Measurements from ENCODE around the gene NLRP10.
"Not testable (repeated sequence)": the region's sequence is repeated elsewhere in the genome, so short reads cannot be mapped to it uniquely, and the experiment has no call there.

NLRP10 gene

GRCh38 chr11:7965386-7965785 lies at the start of gene NLRP10:
NLRP10 (minus strand) TSS chr11:7965447; CDS start chr11:7963495, 1,952 bp downstream.
- no peak for DNase-seq

- no peak for DNase-seq
Observed at GRCh38 chr11:8013833-8014232, 48.6 kb upstream of the NLRP10 start.

GRCh38 chr11:8011981-8012444 lies 46.8 kb upstream of the NLRP10 start:
- DNase-seq: no peak

- DNase-seq: no peak
Observed at GRCh38 chr11:8011371-8011770, 46.1 kb upstream of the NLRP10 start.

GRCh38 chr11:8009856-8010255 lies 44.6 kb upstream of the NLRP10 start:
- no peak for DNase-seq

GRCh38 chr11:8008212-8008611 lies 43.0 kb upstream of the NLRP10 start:
- DNase-seq: no peak

GRCh38 chr11:8006349-8006977 lies 41.2 kb upstream of the NLRP10 start:
- DNase-seq: peak; percentile 81

- DNase-seq: no peak
Observed at GRCh38 chr11:8005556-8005955, 40.3 kb upstream of the NLRP10 start.

GRCh38 chr11:8004008-8004407 lies 38.8 kb upstream of the NLRP10 start:
- DNase-seq: no peak

- DNase-seq: no peak
Observed at GRCh38 chr11:8003187-8003586, 37.9 kb upstream of the NLRP10 start.

- no peak for DNase-seq
Observed at GRCh38 chr11:8002676-8003075, 37.4 kb upstream of the NLRP10 start.

- no peak for DNase-seq
Observed at GRCh38 chr11:8000390-8000789, 35.1 kb upstream of the NLRP10 start.

- DNase-seq: no peak
Observed at GRCh38 chr11:7999795-8000194, 34.5 kb upstream of the NLRP10 start.

GRCh38 chr11:7994581-7995278 lies 29.5 kb upstream of the NLRP10 start:
- DNase-seq: no peak

GRCh38 chr11:7987560-7987883 lies 22.3 kb upstream of the NLRP10 start:
- not testable (repeated sequence) for DNase-seq

GRCh38 chr11:7986768-7987559 lies 21.7 kb upstream of the NLRP10 start, which contains the start of gene EIF3F:
EIF3F (plus strand) TSS chr11:7987337; CDS start chr11:7987353, 16 bp downstream.
- peak; percentile 99 for DNase-seq

- DNase-seq: no peak
Observed at GRCh38 chr11:7983832-7984590, 18.8 kb upstream of the NLRP10 start.

- DNase-seq: no peak
Observed at GRCh38 chr11:7982582-7983119, 17.4 kb upstream of the NLRP10 start.

GRCh38 chr11:7981619-7982157 lies 16.4 kb upstream of the NLRP10 start:
- DNase-seq: peak; percentile 66

GRCh38 chr11:7977232-7977917 lies 12.1 kb upstream of the NLRP10 start:
- DNase-seq: no peak

- DNase-seq: no peak
Observed at GRCh38 chr11:7974668-7975067, 9.4 kb upstream of the NLRP10 start.

GRCh38 chr11:7973011-7973410 lies 7.8 kb upstream of the NLRP10 start:
- no peak for DNase-seq
